ENCODE measurements around the gene DCLK2. TPM values are rescaled to one million over a fixed set of nuclear protein-coding genes. Genes with fewer than 3 reads are reported as not detected.

DCLK2 gene
- 0.14 and 0.21 TPM in 2 replicates for total RNA-seq

DNA sequence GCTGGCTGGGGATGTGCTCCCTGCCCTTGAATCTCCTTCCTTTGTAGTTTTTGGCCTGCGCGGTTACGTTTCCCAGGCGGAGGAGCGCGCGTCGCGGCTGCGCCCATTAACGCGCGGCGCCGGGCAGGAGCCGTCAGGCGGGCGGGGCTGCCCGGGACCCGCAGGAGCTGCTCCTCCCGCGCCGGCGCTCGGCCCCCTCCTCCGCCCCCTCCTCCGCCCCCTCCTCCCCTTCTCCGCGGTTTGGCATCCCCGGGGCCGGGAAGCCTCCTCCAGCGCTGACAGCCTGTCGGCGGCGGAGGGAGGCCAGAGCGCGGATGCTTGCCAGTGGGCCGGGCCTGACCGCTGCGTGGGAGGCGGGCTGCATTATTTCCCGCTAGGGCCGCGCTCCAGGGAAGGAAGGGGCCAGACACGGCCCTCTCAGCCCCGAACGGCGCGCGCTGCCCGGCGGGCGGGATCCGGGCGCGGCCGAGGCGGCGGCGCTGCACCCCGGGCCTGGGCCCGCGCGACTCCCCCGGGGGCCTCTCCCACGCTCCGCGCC lies at the start of gene DCLK2:
DCLK2 (plus strand) TSS at position 405 of the 538 bp plus-strand sequence. CDS start 583 bp downstream, outside the sequence.
- Mint-ChIP-seq H3K4me1 (ENCODE audit: low read depth) (peaks cover 5% of the 10 kb centered on the region), H3K27ac (no peak within 1 kb of the TSS), H3K4me3 (ENCODE audit: low read depth) (peak within 1 kb of the TSS; percentile 62), H3K9me3 (no peaks in the 10 kb centered on the region), H3K36me3 (ENCODE audit: low read depth) (no peaks in the 10 kb centered on the region), H3K27me3 (ENCODE audit: low read depth) (peaks cover 59% of the 10 kb centered on the region)
- intact Hi-C loops (cut with micrococcal nuclease) = no loop called here
- no peak for DNase-seq (ENCODE audit: low spot score)

DNA sequence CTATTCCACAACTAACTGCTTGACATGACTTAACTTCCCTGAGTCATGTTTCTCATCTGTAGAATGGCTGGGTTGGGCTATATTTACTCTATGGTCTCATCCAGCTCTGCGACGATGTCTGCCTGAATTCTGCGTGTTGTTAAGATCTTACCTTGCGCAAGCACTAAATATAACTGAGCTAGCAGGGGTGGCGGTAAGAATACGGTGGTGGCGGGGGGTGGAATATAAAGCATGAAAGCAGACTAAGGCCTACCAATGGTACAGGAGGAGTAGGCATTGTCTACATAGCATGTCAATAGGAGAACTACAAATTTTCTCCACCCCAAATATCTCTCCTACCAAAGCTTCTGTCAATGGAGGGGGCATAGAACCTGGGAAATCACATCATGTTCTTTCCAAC lies 45.7 kb upstream of the DCLK2 start:
- Mint-ChIP-seq H3K27ac (no peak overlapping the region), H3K4me3 (ENCODE audit: low read depth) (no peak overlapping the region), H3K9me3 (peaks cover 6% of the 10 kb centered on the region), H3K27me3 (ENCODE audit: low read depth) (peaks cover 3% of the 10 kb centered on the region), H3K4me1 (ENCODE audit: low read depth) (no peaks in the 10 kb centered on the region), H3K36me3 (ENCODE audit: low read depth) (no peaks in the 10 kb centered on the region)
- DNase-seq (ENCODE audit: low spot score) = no peak
- intact Hi-C loops (cut with micrococcal nuclease) = no loop called here

DNA sequence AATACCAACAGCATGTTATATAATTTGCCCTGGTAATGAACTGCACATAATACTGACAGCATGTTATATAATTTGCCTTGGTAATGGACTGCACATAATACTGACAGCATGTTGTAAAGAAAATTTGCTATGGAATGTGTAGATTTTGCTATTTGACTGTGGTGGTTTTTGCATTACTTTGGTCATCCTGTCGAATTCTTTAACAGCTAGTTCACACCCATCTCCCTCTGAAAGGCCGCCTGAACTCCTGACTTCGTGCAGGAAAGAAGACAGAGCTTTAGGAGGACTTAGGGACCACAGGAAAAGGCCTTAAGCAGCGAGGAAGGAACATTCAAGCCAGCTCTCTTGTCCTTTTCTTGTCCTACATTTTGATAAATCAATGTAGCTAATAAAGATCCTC lies 45.2 kb upstream of the DCLK2 start:
- H3K27ac Mint-ChIP-seq = no peak overlapping the region
- H3K9me3 Mint-ChIP-seq = peaks cover under 1% of the 10 kb centered on the region
- intact Hi-C loops (cut with micrococcal nuclease) = no loop called here
- H3K4me3 Mint-ChIP-seq (ENCODE audit: low read depth) = no peak overlapping the region
- peaks cover 3% of the 10 kb centered on the region for H3K27me3 Mint-ChIP-seq (ENCODE audit: low read depth)
- no peaks in the 10 kb centered on the region for H3K36me3 Mint-ChIP-seq (ENCODE audit: low read depth)
- no peak for DNase-seq (ENCODE audit: low spot score)
- H3K4me1 Mint-ChIP-seq (ENCODE audit: low read depth) = no peaks in the 10 kb centered on the region

GRCh38 chr4:150033901-150034300 lies 44.3 kb upstream of the DCLK2 start:
- Mint-ChIP-seq H3K36me3 (ENCODE audit: low read depth) (no peaks in the 10 kb centered on the region), H3K27me3 (ENCODE audit: low read depth) (peaks cover 6% of the 10 kb centered on the region), H3K27ac (no peak overlapping the region), H3K9me3 (no peaks in the 10 kb centered on the region), H3K4me3 (ENCODE audit: low read depth) (no peak overlapping the region), H3K4me1 (ENCODE audit: low read depth) (no peaks in the 10 kb centered on the region)
- intact Hi-C loops (cut with micrococcal nuclease) = no loop called here
- DNase-seq (ENCODE audit: low spot score) = no peak

DNA sequence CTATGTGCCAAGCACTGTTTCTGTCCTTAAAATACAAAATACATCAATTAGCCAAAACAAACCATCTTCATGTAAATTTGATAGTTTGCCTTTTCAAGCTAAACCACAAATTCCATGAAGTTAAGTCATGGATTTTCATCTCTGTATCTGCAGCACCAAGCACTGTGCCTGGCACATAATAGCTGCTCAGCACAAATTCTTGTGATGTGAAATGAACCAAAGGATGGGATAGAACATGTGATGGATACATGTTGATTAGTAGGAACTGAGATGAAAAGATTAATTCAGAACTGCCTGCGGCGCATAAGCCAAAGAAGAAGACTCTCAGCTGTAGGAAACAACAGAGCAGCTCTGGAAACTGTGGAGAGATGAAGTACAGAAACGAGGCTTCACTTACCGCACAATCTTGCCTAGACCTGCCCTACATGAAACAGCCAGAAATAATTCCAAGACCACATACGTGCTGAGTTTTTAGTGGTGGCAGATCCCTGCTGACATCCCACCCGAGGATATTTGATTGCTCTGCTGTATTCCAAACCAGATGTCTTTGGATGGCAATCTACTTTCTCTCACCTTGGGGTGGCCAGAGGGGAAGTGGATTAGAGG lies 40.9 kb upstream of the DCLK2 start:
- no peak overlapping the region for H3K27ac Mint-ChIP-seq
- no peak overlapping the region for H3K4me3 Mint-ChIP-seq (ENCODE audit: low read depth)
- no peaks in the 10 kb centered on the region for H3K4me1 Mint-ChIP-seq (ENCODE audit: low read depth)
- H3K36me3 Mint-ChIP-seq (ENCODE audit: low read depth) = no peaks in the 10 kb centered on the region
- intact Hi-C loops (cut with micrococcal nuclease) = no loop called here
- no peaks in the 10 kb centered on the region for H3K9me3 Mint-ChIP-seq
- no peak for DNase-seq (ENCODE audit: low spot score)
- H3K27me3 Mint-ChIP-seq (ENCODE audit: low read depth) = peaks cover 11% of the 10 kb centered on the region

GRCh38 chr4:150038335-150039076 lies 39.7 kb upstream of the DCLK2 start:
- Mint-ChIP-seq H3K27me3 (ENCODE audit: low read depth) (peaks cover 10% of the 10 kb centered on the region), H3K4me1 (ENCODE audit: low read depth) (no peaks in the 10 kb centered on the region), H3K27ac (no peak overlapping the region), H3K9me3 (no peaks in the 10 kb centered on the region), H3K4me3 (ENCODE audit: low read depth) (no peak overlapping the region), H3K36me3 (ENCODE audit: low read depth) (no peaks in the 10 kb centered on the region)
- intact Hi-C loops (cut with micrococcal nuclease) = no loop called here
- no peak for DNase-seq (ENCODE audit: low spot score)

GRCh38 chr4:150039274-150040127 lies 38.7 kb upstream of the DCLK2 start:
- Mint-ChIP-seq H3K4me1 (ENCODE audit: low read depth) (no peaks in the 10 kb centered on the region), H3K27ac (no peak overlapping the region), H3K9me3 (no peaks in the 10 kb centered on the region), H3K4me3 (ENCODE audit: low read depth) (no peak overlapping the region), H3K36me3 (ENCODE audit: low read depth) (no peaks in the 10 kb centered on the region), H3K27me3 (ENCODE audit: low read depth) (peaks cover 8% of the 10 kb centered on the region)
- no peak for DNase-seq (ENCODE audit: low spot score)
- intact Hi-C loops (cut with micrococcal nuclease) = no loop called here

GRCh38 chr4:150044517-150044916 lies 33.7 kb upstream of the DCLK2 start:
- Mint-ChIP-seq H3K9me3 (no peaks in the 10 kb centered on the region), H3K36me3 (ENCODE audit: low read depth) (no peaks in the 10 kb centered on the region)
- intact Hi-C loops (cut with micrococcal nuclease) = no loop called here

DNA sequence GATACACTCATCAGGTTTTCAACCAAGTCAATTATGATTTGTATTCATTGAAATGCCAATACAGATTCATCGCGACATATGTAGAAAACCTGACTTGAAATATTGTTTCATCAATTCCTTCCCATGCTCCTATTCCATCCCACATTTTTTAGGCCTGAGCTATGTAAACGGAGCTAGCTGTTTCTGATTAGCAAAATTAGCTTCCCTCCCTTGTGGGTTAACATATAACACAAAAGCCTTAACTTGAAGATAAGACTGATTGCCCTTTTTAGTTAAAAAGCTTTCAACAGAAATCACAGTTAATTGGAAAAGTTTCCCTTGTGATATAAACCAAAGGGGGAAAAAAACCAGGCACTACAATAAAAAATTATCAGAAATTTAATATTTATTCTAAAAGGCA lies 32.8 kb upstream of the DCLK2 start:
- no peak for DNase-seq (ENCODE audit: low spot score)
- H3K4me3 Mint-ChIP-seq (ENCODE audit: low read depth) = no peak overlapping the region
- H3K36me3 Mint-ChIP-seq (ENCODE audit: low read depth) = no peaks in the 10 kb centered on the region
- no peaks in the 10 kb centered on the region for H3K9me3 Mint-ChIP-seq
- no peaks in the 10 kb centered on the region for H3K4me1 Mint-ChIP-seq (ENCODE audit: low read depth)
- intact Hi-C loops (cut with micrococcal nuclease) = no loop called here
- H3K27ac Mint-ChIP-seq = no peak overlapping the region
- H3K27me3 Mint-ChIP-seq (ENCODE audit: low read depth) = peaks cover 7% of the 10 kb centered on the region

More at GRCh38 chr4:150044517-150044916, 33.7 kb upstream of the DCLK2 start:
- DNase-seq (ENCODE audit: low spot score) = no peak
- Mint-ChIP-seq H3K4me1 (ENCODE audit: low read depth) (no peaks in the 10 kb centered on the region), H3K4me3 (ENCODE audit: low read depth) (no peak overlapping the region), H3K27me3 (ENCODE audit: low read depth) (peaks cover 7% of the 10 kb centered on the region), H3K27ac (no peak overlapping the region)

DNA sequence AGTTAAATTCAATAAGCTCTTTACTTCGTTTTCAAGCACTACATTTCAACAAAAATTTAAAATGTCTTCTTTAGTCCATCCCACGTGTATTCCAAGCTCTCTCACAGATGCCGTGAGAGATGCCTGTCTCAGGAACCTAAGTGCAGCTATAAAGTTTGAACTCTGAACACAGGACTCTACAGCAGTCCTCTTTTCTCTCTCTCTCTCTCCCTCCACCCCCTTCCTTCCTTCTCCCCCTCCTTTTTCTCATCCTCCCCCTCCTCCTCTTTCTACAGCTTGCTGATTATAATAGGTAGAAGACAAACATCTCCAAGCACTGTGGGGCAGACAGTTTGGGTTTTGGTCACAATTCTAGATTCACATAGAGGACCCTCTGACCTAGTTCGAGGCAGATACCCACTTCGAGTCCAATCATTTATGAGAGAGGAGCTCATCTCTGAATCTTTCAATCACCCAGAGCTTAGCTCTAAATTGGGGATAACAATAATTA lies 31.5 kb upstream of the DCLK2 start:
- intact Hi-C loops (cut with micrococcal nuclease) = no loop called here
- H3K27ac Mint-ChIP-seq = no peak overlapping the region
- H3K36me3 Mint-ChIP-seq (ENCODE audit: low read depth) = no peaks in the 10 kb centered on the region
- H3K27me3 Mint-ChIP-seq (ENCODE audit: low read depth) = peaks cover 6% of the 10 kb centered on the region
- no peaks in the 10 kb centered on the region for H3K9me3 Mint-ChIP-seq
- DNase-seq (ENCODE audit: low spot score) = no peak
- H3K4me1 Mint-ChIP-seq (ENCODE audit: low read depth) = no peaks in the 10 kb centered on the region
- no peak overlapping the region for H3K4me3 Mint-ChIP-seq (ENCODE audit: low read depth)

DNA sequence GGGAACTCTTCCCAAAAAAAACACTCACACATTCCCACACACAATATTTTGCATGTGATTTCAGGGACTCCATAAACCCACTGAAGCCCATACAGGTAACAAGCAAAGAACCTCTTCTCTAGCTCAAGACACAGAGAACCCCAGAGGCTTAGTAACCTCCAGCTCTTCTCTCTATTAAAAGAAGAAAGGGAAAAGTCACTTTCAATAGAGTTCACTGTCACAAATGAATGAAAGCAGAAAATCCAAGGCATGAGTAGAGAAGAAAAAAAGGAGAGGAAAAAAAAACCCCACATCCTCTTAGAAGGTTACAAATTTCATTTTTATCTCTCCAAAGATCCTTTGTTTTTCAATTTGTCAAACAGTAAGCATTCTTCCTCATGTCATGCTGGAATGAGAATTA lies 30.7 kb upstream of the DCLK2 start:
- intact Hi-C loops (cut with micrococcal nuclease) = no loop called here
- Mint-ChIP-seq H3K4me3 (ENCODE audit: low read depth) (no peak overlapping the region), H3K27me3 (ENCODE audit: low read depth) (peaks cover 3% of the 10 kb centered on the region), H3K27ac (no peak overlapping the region), H3K36me3 (ENCODE audit: low read depth) (no peaks in the 10 kb centered on the region), H3K4me1 (ENCODE audit: low read depth) (no peaks in the 10 kb centered on the region), H3K9me3 (no peaks in the 10 kb centered on the region)
- DNase-seq (ENCODE audit: low spot score) = no peak

GRCh38 chr4:150049682-150050081 lies 28.6 kb upstream of the DCLK2 start:
- Mint-ChIP-seq H3K4me1 (ENCODE audit: low read depth) (no peaks in the 10 kb centered on the region), H3K36me3 (ENCODE audit: low read depth) (no peaks in the 10 kb centered on the region), H3K9me3 (no peaks in the 10 kb centered on the region), H3K27ac (no peak overlapping the region), H3K4me3 (ENCODE audit: low read depth) (no peak overlapping the region), H3K27me3 (ENCODE audit: low read depth) (peaks cover 3% of the 10 kb centered on the region)
- no peak for DNase-seq (ENCODE audit: low spot score)
- intact Hi-C loops (cut with micrococcal nuclease) = no loop called here

All from activated T-helper 2 cell treated with anti-CD3 and anti-CD28 coated beads, Interferon-gamma antibody, Interleukin-2, Interleukin-4, amounts not matched to agents 10 μg/mL and 5 μg/mL and 100 μg/mL, durations not matched to agents 14 hours and 24 hours and 36 hours (primary cell).